ENCODE measurements around the gene CDK15. TPM values are rescaled to one million over a fixed set of nuclear protein-coding genes. Genes with fewer than 3 reads are reported as not detected.

Gene CDK15
- total RNA-seq, 1 donor from 2014 or later: 6.8 TPM

- peak overlapping the region; percentile 82 for H3K27ac Mint-ChIP-seq
- no peak for DNase-seq (ENCODE audit: low spot score in 2 of 2, unreplicated experiment in 2 of 2)
- H3K9me3 Mint-ChIP-seq: no peaks in the 10 kb centered on the region
- TF ChIP-seq CTCF (IDR thresholded peaks at IDR 0.05; ENCODE audit: unreplicated experiment): no peak
- H3K4me1 Mint-ChIP-seq: peaks cover 37% of the 10 kb centered on the region
- H3K36me3 Mint-ChIP-seq: no peaks in the 10 kb centered on the region
- H3K27me3 Mint-ChIP-seq (ENCODE audit: low read depth): no peaks in the 10 kb centered on the region
- no peak overlapping the region for H3K4me3 Mint-ChIP-seq
These were observed 53.6 kb downstream of the CDK15 start for GRCh38 chr2:201859949-201860348.

- peaks cover 40% of the 10 kb centered on the region for H3K4me1 Mint-ChIP-seq
- no peaks in the 10 kb centered on the region for H3K9me3 Mint-ChIP-seq
- no peaks in the 10 kb centered on the region for H3K36me3 Mint-ChIP-seq
- peak; percentile 89 for TF ChIP-seq CTCF (IDR thresholded peaks at IDR 0.05; ENCODE audit: unreplicated experiment)
- no peaks in the 10 kb centered on the region for H3K27me3 Mint-ChIP-seq (ENCODE audit: low read depth)
- H3K27ac Mint-ChIP-seq: peak overlapping the region; percentile 82
- H3K4me3 Mint-ChIP-seq: no peak overlapping the region
- DNase-seq (ENCODE audit: low spot score in 2 of 2, unreplicated experiment in 2 of 2): peak in 1 of 2 experiments; percentile 57
These were observed 54.3 kb downstream of the CDK15 start for GRCh38 chr2:201860636-201861066.

GRCh38 chr2:201862843-201863242 is 56.5 kb downstream of the CDK15 start:
- DNase-seq (ENCODE audit: low spot score in 2 of 2, unreplicated experiment in 2 of 2): no peak
- no peaks in the 10 kb centered on the region for H3K9me3 Mint-ChIP-seq
- H3K27me3 Mint-ChIP-seq (ENCODE audit: low read depth): no peaks in the 10 kb centered on the region
- no peak overlapping the region for H3K27ac Mint-ChIP-seq
- H3K4me3 Mint-ChIP-seq: no peak overlapping the region
- H3K4me1 Mint-ChIP-seq: peaks cover 51% of the 10 kb centered on the region
- H3K36me3 Mint-ChIP-seq: no peaks in the 10 kb centered on the region
- no peak for TF ChIP-seq CTCF (IDR thresholded peaks at IDR 0.05; ENCODE audit: unreplicated experiment)

- H3K27ac Mint-ChIP-seq: peak overlapping the region; percentile 87
- DNase-seq (ENCODE audit: low spot score in 2 of 2, unreplicated experiment in 2 of 2): no peak
These were observed 60.5 kb downstream of the CDK15 start for GRCh38 chr2:201866643-201867473.

GRCh38 chr2:201871471-201871870 is 65.1 kb downstream of the CDK15 start:
- no peak overlapping the region for H3K27ac Mint-ChIP-seq
- H3K4me3 Mint-ChIP-seq: no peak overlapping the region
- no peaks in the 10 kb centered on the region for H3K27me3 Mint-ChIP-seq (ENCODE audit: low read depth)
- DNase-seq (ENCODE audit: low spot score in 2 of 2, unreplicated experiment in 2 of 2): no peak
- H3K9me3 Mint-ChIP-seq: peaks cover 6% of the 10 kb centered on the region
- H3K4me1 Mint-ChIP-seq: peaks cover 29% of the 10 kb centered on the region
- peaks cover 2% of the 10 kb centered on the region for H3K36me3 Mint-ChIP-seq
- no peak for TF ChIP-seq CTCF (IDR thresholded peaks at IDR 0.05; ENCODE audit: unreplicated experiment)

More at GRCh38 chr2:201866643-201867473, 60.5 kb downstream of the CDK15 start:
- TF ChIP-seq CTCF (IDR thresholded peaks at IDR 0.05; ENCODE audit: unreplicated experiment): no peak
- Mint-ChIP-seq H3K4me1 (peaks cover 30% of the 10 kb centered on the region), H3K27me3 (ENCODE audit: low read depth) (no peaks in the 10 kb centered on the region), H3K9me3 (peaks cover 5% of the 10 kb centered on the region), H3K4me3 (no peak overlapping the region), H3K36me3 (peaks cover 2% of the 10 kb centered on the region)
